Heart left ventricle (tissue), 13 donors: ENCODE measurements around the gene SMO.

Experiments used
- CTCF ChIP-seq, 12 donors: fragments of 200-600 bp; sonication (generic) in 4 of 12; IDR thresholded peaks; one replicate each; pipeline versions ENCODE4 v1.5.0 to v1.8.0; 2018 to 2022; ENCODE audit warnings: antibody characterized with exemption in 12 of 12, mild to moderate bottlenecking in 5 of 12
- POLR2A ChIP-seq, 2 donors: fragments of 450-650 bp; IDR thresholded peaks; one replicate each; pipeline ENCODE4 v1.6.1; 2017; ENCODE audit warnings: antibody characterized with exemption in 2 of 2, mild to moderate bottlenecking in 2 of 2, moderate library complexity in 2 of 2
- donor health status: ischemic (EF 13 %, LVEDD 7.1; RV severe dilation, severe dysfunction).
- donor health status: DM: no; HTN: yes; CAD: no.
- donor health status: DM: no; HTN: no; CAD: no.
- donor health status: ischemic (EF 25% LVEDD 6.9; RV normal size, moderate dysfunction).
- donor health status: ischemic (EF 25% LVEDD 5.7; RV mildly dilated, moderate dysfunction).
- donor health status: ischemic (EF 35%, LVEDD 5.7; RV mildly dilated, moderate dysfunction).
- donor health status: nonischemic (EF 11% LVEDD 7.7; RV severe dilation, severe dysfunction).
- donor health status: DM: yes; HTN: yes; CAD: no.
- donor health status: PGD.
- donor health status: ischemic (EF 29% LVEDD 5.4; RV normal size, mild dysfunction).
- donor health status: nonischemic (EF 23%, LVEDD 6.1; RV moderate dilation, normal function).

- no peak for TF ChIP-seq POLR2A (IDR thresholded peaks at IDR 0.05)
- TF ChIP-seq CTCF (IDR thresholded peaks at IDR 0.05): no peak
Measured at GRCh38 chr7:129247087-129247486, 58.7 kb downstream of the SMO start.
